SK-N-SH treated with all-trans-retinoic acid at 6 μM for 48 hours (cell line): Measurements from ENCODE around the gene C12orf76.

Experiments
- ATAC-seq: fragments of 200-7000 bp; cut with Tn5 transposase; 3 replicates; pipeline ENCODE4 v1.9.1; 2020; ENCODE audit warnings: mild to moderate bottlenecking, moderate library complexity
- ARNTL ChIP-seq: fragments of 450-650 bp; formaldehyde crosslinking; IDR thresholded peaks from 2 replicates; pipeline ENCODE4 v1.5.0; 2020; ENCODE audit warnings: low read depth, mild to moderate bottlenecking, moderate library complexity, borderline replicate concordance
- ESRRG ChIP-seq: fragments of 250-450 bp; sonication (Bioruptor Pico); IDR thresholded peaks from 2 replicates; pipeline ENCODE4 v1.6.1; 2021; ENCODE audit warnings: mild to moderate bottlenecking
- GLIS3 ChIP-seq: fragments of 250-450 bp; sonication (Bioruptor Pico); IDR thresholded peaks from 2 replicates; pipeline ENCODE4 v1.5.0; 2020; ENCODE audit warnings: mild to moderate bottlenecking, moderate library complexity
- ISL1 ChIP-seq: fragments of 250-450 bp; sonication (Bioruptor Pico); IDR thresholded peaks from 2 replicates; pipeline ENCODE4 v2.1.2; 2022; ENCODE audit warnings: mild to moderate bottlenecking, moderate library complexity
- OSR1 ChIP-seq: fragments of 250-450 bp; sonication (Bioruptor Pico); IDR thresholded peaks from 2 replicates; pipeline ENCODE4 v1.8.0; 2022; ENCODE audit warnings: moderate library complexity, mild to moderate bottlenecking, inconsistent platforms
- RARB ChIP-seq: fragments of 250-450 bp; sonication (Bioruptor Pico); IDR thresholded peaks from 2 replicates; pipeline ENCODE4 v1.8.0; 2021; ENCODE audit warnings: mild to moderate bottlenecking, moderate library complexity
- SNAI2 ChIP-seq: fragments of 250-450 bp; sonication (Bioruptor Pico); IDR thresholded peaks from 2 replicates; pipeline ENCODE4 v1.5.0; 2020; ENCODE audit warnings: mild to moderate bottlenecking, moderate library complexity
- TCF4 ChIP-seq: fragments of 250-450 bp; sonication (Bioruptor Pico); IDR thresholded peaks from 2 replicates; pipeline ENCODE4 v1.8.0; 2021; ENCODE audit warnings: mild to moderate bottlenecking, moderate library complexity, borderline replicate concordance
- TOX ChIP-seq: fragments of 250-450 bp; sonication (Bioruptor Pico); IDR thresholded peaks from 2 replicates; pipeline ENCODE4 v1.8.0; 2021; ENCODE audit warnings: mild to moderate bottlenecking, moderate library complexity, borderline replicate concordance
- ZC3H10 ChIP-seq: fragments of 250-450 bp; sonication (Bioruptor Pico); IDR thresholded peaks from 2 replicates; pipeline ENCODE4 v1.5.1; 2021; ENCODE audit warnings: mild to moderate bottlenecking, moderate library complexity
- ZFP3 ChIP-seq: fragments of 250-450 bp; sonication (Bioruptor Pico); IDR thresholded peaks from 2 replicates; pipeline ENCODE4 v1.5.0; 2020; ENCODE audit warnings: mild to moderate bottlenecking, moderate library complexity
- ZFP30 ChIP-seq: fragments of 450-650 bp; formaldehyde crosslinking; IDR thresholded peaks from 2 replicates; pipeline ENCODE4 v1.5.0; 2022; ENCODE audit warnings: mild to moderate bottlenecking, moderate library complexity
- ZNF565 ChIP-seq: fragments of 450-650 bp; formaldehyde crosslinking; conservative IDR thresholded peaks from 2 replicates; pipeline ENCODE4 v1.5.0; 2020; ENCODE audit warnings: low read depth, mild to moderate bottlenecking, moderate library complexity
- ZNF70 ChIP-seq: fragments of 450-650 bp; formaldehyde crosslinking; IDR thresholded peaks from 2 replicates; pipeline ENCODE4 v1.5.0; 2020; ENCODE audit warnings: mild to moderate bottlenecking, moderate library complexity
- ZNF8 ChIP-seq: fragments of 450-650 bp; formaldehyde crosslinking; IDR thresholded peaks from 2 replicates; pipeline ENCODE4 v1.5.0; 2020; ENCODE audit warnings: mild to moderate bottlenecking, moderate library complexity
- TF ChIP-seq, protein P1 (sequence below): fragments of 250-450 bp; sonication (Bioruptor Pico); IDR thresholded peaks from 2 replicates; pipeline ENCODE4 v1.5.1; 2021; ENCODE audit warnings: mild to moderate bottlenecking, moderate library complexity
- TF ChIP-seq, protein P2 (sequence below): fragments of 250-450 bp; sonication (Bioruptor Pico); IDR thresholded peaks from 2 replicates; pipeline ENCODE4 v1.5.0; 2020; ENCODE audit warnings: mild to moderate bottlenecking, moderate library complexity
- TF ChIP-seq, protein P3 (sequence below): fragments of 250-450 bp; sonication (Bioruptor Pico); IDR thresholded peaks from 2 replicates; pipeline ENCODE4 v1.5.1; 2020; ENCODE audit warnings: low read depth, mild to moderate bottlenecking, moderate library complexity
- TF ChIP-seq, protein P4 (sequence below): fragments of 250-450 bp; sonication (Bioruptor Pico); IDR thresholded peaks from 2 replicates; pipeline ENCODE4 v1.8.0; 2021; ENCODE audit warnings: low read depth, mild to moderate bottlenecking, moderate library complexity, borderline replicate concordance
- TF ChIP-seq, protein P5 (sequence below): fragments of 250-450 bp; sonication (Bioruptor Pico); IDR thresholded peaks from 2 replicates; pipeline ENCODE4 v1.8.0; 2020; ENCODE audit warnings: mild to moderate bottlenecking, moderate library complexity, borderline replicate concordance

The C12orf76 gene

DNA sequence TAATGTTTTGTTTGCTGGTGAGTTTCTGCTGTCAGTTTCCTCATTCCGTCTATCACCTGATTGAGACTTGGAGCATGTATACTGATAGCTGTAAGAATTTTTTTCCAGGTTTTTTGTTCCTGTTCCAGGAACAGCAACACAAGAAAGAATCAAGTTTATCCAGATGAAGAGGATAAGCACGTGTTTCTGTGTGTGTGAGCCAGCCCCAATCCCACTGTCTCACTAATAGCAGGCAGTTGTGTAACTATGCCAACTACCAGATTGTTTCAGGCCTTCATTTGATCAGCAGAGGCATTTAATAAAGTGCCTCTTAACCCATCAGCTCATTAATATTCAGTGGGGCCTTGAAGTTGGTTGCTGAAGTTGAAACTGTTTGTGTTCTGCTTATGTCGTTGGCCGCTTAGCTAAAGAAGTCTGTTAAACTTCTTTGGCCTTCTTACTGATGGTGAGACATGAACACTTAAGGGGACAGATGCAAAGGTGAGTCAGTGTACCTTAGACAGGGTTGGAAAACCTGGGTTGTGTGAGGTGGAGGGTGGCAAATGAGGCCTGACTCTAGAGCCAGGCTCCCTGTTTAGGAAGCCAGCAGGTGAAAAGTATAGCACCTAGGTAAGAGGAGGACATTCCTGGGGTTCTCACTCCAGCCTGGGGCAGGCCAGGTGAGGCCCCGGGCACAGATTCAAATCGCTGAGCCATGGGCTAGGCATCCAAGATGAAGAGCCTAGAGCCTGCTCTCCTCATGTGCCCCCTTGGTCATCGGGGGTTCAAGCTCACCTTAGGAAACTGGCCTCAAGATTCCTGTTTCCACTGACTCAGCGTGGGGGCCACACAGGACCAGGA is 45.4 kb downstream of the C12orf76 start:
- no peak for ATAC-seq
- TF ChIP-seq, protein P1, sequence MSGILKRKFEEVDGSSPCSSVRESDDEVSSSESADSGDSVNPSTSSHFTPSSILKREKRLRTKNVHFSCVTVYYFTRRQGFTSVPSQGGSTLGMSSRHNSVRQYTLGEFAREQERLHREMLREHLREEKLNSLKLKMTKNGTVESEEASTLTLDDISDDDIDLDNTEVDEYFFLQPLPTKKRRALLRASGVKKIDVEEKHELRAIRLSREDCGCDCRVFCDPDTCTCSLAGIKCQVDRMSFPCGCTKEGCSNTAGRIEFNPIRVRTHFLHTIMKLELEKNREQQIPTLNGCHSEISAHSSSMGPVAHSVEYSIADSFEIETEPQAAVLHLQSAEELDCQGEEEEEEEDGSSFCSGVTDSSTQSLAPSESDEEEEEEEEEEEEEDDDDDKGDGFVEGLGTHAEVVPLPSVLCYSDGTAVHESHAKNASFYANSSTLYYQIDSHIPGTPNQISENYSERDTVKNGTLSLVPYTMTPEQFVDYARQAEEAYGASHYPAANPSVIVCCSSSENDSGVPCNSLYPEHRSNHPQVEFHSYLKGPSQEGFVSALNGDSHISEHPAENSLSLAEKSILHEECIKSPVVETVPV, result no peak
- no peak for TF ChIP-seq SNAI2
- TF ChIP-seq, protein P2, sequence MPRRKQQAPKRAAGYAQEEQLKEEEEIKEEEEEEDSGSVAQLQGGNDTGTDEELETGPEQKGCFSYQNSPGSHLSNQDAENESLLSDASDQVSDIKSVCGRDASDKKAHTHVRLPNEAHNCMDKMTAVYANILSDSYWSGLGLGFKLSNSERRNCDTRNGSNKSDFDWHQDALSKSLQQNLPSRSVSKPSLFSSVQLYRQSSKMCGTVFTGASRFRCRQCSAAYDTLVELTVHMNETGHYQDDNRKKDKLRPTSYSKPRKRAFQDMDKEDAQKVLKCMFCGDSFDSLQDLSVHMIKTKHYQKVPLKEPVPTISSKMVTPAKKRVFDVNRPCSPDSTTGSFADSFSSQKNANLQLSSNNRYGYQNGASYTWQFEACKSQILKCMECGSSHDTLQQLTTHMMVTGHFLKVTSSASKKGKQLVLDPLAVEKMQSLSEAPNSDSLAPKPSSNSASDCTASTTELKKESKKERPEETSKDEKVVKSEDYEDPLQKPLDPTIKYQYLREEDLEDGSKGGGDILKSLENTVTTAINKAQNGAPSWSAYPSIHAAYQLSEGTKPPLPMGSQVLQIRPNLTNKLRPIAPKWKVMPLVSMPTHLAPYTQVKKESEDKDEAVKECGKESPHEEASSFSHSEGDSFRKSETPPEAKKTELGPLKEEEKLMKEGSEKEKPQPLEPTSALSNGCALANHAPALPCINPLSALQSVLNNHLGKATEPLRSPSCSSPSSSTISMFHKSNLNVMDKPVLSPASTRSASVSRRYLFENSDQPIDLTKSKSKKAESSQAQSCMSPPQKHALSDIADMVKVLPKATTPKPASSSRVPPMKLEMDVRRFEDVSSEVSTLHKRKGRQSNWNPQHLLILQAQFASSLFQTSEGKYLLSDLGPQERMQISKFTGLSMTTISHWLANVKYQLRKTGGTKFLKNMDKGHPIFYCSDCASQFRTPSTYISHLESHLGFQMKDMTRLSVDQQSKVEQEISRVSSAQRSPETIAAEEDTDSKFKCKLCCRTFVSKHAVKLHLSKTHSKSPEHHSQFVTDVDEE (CRISPR knock-in tag), result no peak
- TF ChIP-seq ZFP30, result no peak
- TF ChIP-seq, all 23 proteins: peak for 0

DNA sequence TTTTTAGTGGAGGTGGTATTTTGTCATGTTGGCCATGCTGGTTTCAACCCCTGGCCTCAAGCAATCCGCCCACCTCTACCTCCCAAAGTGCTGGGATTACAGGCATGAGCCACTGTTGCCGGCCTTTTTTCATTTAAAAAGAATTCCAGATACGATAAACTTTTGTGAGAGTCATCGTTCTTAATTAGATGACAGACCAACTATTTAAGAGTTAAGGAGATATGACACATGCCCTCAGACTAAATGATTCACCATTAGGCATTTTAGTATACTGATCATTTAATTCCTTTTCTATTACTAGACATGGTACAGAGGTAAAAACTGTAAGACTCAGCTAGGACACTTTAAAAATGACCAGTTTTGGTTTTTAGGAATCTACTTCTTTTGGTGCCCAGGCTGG is 46.7 kb downstream of the C12orf76 start:
- peak; percentile 63 for ATAC-seq
- TF ChIP-seq, protein P3, sequence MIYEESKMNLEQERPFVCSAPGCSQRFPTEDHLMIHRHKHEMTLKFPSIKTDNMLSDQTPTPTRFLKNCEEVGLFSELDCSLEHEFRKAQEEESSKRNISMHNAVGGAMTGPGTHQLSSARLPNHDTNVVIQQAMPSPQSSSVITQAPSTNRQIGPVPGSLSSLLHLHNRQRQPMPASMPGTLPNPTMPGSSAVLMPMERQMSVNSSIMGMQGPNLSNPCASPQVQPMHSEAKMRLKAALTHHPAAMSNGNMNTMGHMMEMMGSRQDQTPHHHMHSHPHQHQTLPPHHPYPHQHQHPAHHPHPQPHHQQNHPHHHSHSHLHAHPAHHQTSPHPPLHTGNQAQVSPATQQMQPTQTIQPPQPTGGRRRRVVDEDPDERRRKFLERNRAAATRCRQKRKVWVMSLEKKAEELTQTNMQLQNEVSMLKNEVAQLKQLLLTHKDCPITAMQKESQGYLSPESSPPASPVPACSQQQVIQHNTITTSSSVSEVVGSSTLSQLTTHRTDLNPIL (CRISPR knock-in tag), result peak; percentile 36; the same call in 1 of the 2 replicates
- peak; percentile 76; the same call in 1 of the 2 replicates for TF ChIP-seq ISL1
- TF ChIP-seq GLIS3, result no peak
- no peak for TF ChIP-seq ZC3H10 (CRISPR knock-in tag)
- no peak for TF ChIP-seq ZFP30

DNA sequence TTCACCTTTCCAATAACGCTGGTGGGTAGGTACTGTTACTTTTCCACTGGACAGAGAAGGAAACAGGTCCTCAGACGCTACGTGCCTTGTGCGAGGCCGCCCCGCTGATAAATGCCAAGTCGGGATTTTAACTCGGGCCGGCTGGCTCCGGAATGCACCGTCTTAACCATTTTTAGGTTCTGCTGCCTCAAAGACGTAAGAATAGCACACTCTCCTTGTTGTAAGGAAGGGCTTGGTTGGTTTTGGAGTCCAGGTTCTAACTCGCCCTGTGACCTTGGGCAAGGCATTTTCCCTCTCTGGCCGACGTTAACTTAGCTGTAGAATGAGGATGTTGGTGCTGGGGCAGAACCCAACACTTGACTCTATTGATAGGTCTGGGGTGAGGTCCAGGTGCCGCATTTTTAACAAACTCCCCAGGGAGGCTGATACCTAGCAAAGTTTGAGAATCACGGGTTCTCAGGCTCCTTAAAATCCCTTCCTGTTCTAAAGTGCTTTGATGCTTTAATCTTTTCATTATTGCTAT is 48.3 kb downstream of the C12orf76 start:
- TF ChIP-seq, protein P4, sequence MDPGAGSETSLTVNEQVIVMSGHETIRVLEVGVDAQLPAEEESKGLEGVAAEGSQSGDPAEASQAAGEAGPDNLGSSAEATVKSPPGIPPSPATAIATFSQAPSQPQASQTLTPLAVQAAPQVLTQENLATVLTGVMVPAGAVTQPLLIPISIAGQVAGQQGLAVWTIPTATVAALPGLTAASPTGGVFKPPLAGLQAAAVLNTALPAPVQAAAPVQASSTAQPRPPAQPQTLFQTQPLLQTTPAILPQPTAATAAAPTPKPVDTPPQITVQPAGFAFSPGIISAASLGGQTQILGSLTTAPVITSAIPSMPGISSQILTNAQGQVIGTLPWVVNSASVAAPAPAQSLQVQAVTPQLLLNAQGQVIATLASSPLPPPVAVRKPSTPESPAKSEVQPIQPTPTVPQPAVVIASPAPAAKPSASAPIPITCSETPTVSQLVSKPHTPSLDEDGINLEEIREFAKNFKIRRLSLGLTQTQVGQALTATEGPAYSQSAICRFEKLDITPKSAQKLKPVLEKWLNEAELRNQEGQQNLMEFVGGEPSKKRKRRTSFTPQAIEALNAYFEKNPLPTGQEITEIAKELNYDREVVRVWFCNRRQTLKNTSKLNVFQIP (CRISPR knock-in tag), result no peak
- no peak for TF ChIP-seq ZNF565 (CRISPR knock-in tag)
- TF ChIP-seq, protein P3 (CRISPR knock-in tag), result no peak
- no peak for TF ChIP-seq SNAI2
- TF ChIP-seq ZNF8 (CRISPR knock-in tag), result no peak
- no peak for TF ChIP-seq OSR1 (CRISPR knock-in tag)
- TF ChIP-seq, protein P1, result no peak
- no peak for TF ChIP-seq TCF4 (CRISPR knock-in tag)
- no peak for TF ChIP-seq GLIS3
- TF ChIP-seq ESRRG (CRISPR knock-in tag), result no peak
- no peak for TF ChIP-seq ARNTL
- no peak for TF ChIP-seq ZFP3
- TF ChIP-seq, protein P5, sequence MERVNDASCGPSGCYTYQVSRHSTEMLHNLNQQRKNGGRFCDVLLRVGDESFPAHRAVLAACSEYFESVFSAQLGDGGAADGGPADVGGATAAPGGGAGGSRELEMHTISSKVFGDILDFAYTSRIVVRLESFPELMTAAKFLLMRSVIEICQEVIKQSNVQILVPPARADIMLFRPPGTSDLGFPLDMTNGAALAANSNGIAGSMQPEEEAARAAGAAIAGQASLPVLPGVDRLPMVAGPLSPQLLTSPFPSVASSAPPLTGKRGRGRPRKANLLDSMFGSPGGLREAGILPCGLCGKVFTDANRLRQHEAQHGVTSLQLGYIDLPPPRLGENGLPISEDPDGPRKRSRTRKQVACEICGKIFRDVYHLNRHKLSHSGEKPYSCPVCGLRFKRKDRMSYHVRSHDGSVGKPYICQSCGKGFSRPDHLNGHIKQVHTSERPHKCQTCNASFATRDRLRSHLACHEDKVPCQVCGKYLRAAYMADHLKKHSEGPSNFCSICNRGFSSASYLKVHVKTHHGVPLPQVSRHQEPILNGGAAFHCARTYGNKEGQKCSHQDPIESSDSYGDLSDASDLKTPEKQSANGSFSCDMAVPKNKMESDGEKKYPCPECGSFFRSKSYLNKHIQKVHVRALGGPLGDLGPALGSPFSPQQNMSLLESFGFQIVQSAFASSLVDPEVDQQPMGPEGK (CRISPR knock-in tag), result no peak
- TF ChIP-seq TOX (CRISPR knock-in tag), result no peak
- TF ChIP-seq ZNF70 (CRISPR knock-in tag), result no peak
- TF ChIP-seq, protein P2 (CRISPR knock-in tag), result no peak
- no peak for TF ChIP-seq RARB
- TF ChIP-seq ISL1, result no peak
- ATAC-seq, result peak; percentile 3; the same call in 2 of the 3 replicates
